HG03558 (cell line): ENCODE results near the gene SAFB.
"Not testable (repeated sequence)": the region's sequence is repeated elsewhere in the genome, so short reads cannot be mapped to it uniquely, and the experiment has no call there.

ENCODE experiments used
- ATAC-seq: cut with Tn5 transposase; IDR thresholded peaks from one replicate; pipeline ENCODE4 v1.9.1; 2021; ENCODE audit warnings: moderate number of reproducible peaks; ENCODE audit not compliant: unreplicated experiment; ENCODE audit errors: extremely low read depth

The SAFB gene

DNA sequence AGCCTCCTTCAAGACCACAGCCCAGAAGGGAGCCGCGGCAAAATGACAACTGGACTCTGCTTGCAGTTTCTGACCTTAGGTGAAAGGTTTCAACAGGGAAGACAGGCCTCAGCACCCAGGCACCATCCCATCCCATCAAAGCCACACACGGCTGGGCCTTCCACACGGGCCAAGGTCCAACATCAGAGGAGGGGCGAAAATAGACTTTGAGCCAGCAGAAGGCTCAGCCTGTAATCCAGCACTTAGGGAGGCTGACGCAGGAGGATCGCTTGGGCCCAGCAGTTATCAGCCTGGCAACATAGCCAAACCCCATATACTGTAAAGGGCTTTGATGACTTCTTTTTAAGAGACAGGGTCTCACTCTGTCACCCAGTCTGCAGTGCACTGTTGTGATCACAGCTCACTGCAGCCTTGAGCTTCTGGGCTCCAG is 28.3 kb upstream of the SAFB start:
- no peak for ATAC-seq

DNA sequence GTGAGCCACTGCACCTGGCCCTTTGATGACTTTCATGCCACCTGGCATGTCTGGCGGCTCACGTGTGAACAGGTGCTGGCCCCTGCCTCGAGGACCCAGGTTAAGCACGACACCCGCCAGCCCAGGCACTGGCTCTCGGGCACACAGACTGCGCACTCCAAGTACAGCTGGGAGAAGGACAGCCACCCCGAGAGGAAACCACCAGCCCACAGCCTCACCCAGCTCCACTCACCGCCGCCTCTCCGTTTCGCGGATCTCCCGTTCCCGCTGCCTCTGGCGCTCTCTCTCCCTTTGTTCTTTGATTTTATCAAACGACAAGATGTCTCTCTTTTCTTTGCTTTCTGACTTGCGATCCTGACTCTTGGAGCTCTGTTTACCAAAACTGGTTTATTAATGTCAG is 27.8 kb upstream of the SAFB start:
- no peak for ATAC-seq

DNA sequence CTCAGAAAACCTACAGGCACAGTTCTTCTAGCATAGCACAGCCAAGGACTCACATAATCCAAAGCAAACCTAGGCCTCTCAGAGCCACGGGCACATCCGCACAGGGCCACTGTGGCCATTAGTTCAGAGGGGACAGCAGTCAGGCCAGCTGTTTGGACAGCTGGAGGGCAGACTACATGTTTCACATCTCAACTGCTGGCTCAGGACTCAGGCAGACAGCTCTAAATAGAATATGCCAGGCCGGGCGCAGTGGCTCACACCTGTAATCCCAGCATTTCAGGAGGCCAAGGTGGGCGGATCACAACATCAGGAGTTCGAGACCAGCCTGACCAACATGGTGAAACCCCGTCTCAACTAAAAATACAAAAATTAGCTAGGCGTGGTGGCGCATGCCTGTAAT is 27.1 kb upstream of the SAFB start:
- ATAC-seq = no peak

DNA sequence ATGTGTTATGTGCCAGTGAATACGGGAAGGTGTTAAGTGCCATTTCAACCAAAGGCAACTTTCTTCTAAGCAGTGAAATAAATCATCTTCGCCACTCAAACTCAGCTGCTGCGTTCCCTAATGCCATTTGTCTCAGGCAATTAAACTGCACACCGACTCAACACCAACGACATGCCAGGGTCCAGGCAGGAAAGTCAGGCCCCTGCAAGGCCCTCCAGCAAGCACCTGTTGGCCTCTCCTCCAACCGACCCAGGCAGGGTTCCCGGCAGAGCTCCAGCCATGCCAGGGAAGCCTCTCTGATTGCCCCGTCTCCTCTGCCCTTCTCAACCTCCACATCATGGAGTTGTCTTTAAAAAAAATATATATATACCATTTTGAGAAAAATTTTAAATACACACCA is 22.1 kb upstream of the SAFB start:
- ATAC-seq = no peak

DNA sequence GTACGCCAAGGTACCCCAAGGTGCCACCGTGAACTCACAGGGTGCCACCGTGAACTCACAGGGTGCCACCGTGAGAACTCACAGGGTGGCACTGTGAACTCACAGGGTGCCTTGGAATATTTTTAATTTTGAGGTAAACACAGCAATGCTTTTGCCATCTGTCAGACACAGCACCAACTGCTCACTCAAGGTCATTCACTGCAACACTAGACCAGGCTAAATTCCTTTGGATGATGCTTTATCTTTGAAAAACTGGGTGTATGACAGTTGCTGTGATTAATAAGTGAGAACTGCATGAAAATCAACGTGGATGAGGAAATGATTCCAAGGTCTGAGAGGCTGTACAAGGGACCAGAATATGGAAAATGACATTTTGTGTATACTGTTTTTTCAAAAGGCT is 19.3 kb upstream of the SAFB start:
- no peak for ATAC-seq

DNA sequence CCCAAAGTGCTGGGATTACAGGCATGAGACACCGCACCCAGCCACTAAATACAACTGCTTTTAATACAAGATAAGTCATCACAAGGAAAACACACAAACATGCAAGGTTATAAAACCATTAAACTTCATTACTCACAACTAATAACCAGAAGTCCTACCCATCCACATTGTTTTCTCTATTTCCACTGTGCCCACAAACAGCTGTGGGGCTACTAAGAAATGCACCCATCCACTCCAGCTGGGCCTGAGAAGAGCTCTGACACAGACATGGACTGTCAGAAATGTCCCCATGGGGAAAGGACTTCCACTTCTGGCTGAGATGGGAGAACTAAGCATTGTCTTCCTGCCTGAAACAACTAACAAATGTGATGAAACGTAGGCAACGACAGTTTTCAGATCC is 17.5 kb upstream of the SAFB start:
- no peak for ATAC-seq

DNA sequence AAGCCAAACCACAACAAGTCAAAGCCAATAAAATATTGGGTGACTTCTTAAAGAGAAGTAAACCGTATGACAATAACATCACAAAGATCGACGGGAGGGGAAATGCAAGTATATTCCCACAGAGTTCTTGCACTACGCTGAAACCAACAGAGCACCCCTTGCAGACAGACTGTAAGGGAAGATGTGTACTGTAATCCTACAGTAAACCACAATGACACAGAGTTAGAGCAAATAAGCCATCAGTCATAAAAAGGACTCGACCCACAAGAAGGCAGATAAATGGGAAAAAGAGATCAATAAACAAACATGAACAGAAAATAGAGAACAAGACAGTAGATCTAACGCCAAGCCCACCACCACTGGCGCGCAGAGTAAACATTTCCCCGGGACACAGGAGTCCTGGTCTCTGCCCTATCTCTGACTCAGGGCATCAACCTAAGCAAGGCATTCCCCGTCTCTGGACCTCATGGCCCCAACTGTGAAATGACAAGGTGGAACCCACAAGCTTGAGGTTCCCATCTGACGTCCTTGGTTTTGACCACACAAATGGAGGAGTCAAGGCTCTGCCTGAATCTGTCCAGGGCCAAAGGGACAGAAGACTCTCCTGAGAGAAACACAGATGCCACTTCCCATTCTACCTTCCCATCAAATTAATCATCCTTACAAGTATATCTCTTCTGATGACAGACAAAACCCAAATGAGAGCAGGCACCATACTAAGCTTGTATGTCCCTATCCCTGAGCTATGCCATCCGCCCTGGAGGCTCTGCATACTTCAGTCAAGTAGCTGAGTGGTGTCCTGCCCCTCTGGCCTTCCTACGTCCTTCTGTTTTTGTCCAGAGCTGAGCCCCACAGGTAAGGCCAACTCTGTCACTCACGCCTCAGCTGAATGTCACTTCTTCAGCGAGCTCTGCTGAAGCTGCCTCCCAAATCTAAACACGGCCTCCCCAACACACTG is 15.3 kb upstream of the SAFB start:
- ATAC-seq = no peak

DNA sequence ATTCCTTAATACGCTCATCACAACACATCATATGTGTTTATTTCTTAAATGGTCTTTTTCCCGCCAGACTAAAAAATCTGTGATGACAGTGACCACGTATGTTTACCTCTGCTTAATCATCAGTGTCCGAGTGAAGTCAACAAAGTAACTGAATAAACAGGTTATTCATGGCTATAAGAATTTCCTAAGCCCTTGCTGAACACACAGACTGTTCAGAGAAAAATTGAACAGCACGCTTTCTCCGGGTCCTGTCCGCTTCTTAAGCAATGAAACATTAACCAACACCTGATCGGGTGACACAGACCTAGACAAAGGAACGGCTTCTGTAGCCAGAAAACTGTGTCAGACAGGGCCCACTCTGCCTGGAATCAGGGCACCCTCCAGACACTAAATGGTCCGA is 14.6 kb upstream of the SAFB start:
- ATAC-seq = no peak

DNA sequence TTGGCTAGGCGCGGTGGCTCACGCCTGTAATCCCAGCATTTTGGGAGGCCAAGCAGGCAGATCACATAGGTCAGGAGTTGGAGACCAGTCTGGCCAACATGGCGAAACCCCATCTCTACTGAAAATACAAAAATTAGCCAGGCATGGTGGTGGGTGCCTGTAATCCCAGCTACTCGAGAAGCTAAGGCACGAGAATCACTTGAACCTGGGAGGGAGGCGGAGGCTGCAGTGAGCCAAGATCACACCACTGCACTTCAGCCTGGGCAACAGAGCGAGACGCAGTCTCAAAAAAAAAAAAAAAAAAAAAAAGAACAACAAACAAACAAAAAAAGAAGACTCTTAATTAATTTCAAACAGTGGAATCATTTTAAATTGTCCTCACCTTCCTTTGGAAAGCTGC is 14.1 kb upstream of the SAFB start:
- not testable (repeated sequence) for ATAC-seq

DNA sequence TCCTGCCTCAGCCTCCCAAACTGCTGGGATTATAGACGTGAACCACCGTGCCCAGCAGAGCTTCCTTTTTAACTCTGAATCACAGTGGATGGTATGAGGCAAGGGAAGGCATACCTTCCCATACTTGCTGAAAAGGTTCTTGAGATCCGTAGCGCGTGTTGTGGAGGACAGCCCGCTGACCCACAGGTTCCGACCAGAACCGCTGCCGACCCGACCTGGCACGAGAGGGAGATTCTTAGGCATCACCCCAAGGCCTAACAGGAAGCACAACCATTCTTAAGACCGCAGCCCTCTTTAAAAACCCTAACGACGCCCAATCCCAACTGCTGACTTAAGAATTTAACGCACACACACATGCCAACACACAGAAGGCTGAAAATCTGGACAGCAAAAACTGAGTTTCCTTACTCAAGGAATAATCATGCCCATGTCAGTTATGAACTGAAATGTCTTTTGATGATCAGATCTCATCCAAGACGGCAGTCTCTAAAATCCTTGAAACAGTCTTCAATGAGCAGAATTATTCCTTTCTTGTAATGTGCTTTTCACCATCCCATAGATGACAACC is 12.9 kb upstream of the SAFB start:
- ATAC-seq = no peak

DNA sequence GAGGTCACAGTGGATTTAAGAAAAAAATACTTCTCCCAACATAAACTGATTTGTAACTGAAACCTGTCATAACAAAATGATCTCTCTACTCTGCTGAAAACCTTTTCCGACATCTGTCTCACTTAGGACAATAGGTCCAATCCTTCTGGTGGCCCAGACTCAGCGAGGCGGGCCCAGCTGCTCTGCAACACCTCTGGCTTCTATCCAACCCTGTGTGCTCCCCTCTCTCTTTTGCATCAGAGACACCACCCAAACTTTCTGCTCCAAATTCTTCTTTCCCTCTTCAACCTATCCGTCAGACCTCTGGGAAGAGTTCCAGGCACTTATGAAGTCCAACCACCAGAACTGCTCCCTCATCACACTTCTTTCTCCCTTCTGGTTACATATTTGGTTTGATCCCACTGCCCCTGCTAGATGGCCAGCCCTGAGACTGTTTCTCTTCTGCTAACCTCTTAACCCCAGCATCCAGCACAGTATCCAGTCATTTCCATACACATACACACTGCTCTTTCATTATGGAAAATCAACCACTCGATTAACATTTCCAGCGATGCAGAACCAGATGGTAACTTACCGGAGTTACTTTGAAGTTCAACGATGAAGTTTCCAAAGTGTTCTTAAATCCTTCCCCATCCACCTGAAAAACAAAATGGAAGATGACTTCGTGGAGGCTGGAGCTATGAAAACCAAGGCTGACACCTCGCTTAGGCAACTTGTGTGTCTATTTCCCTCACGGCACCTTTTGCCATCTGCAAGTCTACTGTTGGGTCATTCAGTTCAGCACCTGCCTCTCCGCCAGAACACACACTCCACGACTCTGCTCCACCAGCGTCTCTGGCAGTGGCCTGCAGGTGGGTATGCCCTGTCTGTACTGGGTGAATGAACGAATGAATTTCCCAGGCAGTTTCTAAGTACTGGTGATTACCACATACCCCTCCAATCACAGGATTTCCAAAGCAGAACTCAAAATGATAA is 9.7 kb upstream of the SAFB start:
- no peak for ATAC-seq

DNA sequence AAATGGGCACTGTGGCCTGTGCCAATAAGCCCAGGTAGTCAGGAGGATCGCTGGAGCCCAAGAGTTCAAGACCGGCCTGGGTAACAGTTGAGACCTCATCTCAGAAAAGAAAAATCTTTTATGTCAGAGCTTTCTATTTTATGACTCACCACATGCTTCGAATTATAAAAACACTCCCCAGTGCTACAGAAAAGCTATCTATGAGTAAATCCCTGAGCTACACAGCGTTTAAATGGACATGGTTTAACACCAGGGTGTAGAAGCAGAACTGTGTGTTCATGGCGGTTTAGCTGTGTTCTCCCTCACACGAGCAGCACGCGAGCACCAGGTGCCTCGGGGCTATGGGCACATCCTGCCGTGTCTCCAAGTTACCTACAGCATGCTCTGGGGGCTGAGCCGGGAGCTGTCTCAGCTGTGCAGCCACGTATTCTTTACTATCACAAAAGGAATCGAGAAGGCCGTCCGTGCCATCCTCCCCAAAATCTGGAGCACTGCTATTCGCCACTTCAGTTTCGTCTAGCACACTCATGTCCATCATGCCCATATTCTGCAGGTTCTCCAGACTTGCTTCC is 7.0 kb upstream of the SAFB start:
- ATAC-seq = no peak

DNA sequence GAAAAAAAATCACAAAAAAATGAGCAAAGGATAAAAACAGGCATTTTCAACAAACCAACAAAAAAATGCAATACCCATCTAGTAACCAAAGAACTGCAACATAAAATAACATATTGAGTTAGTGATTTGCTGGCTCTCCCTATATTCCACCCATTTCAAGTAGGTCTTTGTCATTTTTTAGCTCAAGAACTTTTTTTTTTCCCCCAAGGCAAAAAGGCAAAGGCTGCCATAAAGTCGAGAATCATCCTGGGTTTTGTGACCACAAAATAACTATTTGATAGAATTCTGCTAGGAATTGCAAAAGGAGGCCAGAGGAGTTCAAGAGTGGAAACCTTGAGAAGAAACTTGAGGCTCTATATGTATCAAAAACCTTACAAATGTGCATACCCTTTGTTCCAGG is 5.8 kb upstream of the SAFB start:
- no peak for ATAC-seq

DNA sequence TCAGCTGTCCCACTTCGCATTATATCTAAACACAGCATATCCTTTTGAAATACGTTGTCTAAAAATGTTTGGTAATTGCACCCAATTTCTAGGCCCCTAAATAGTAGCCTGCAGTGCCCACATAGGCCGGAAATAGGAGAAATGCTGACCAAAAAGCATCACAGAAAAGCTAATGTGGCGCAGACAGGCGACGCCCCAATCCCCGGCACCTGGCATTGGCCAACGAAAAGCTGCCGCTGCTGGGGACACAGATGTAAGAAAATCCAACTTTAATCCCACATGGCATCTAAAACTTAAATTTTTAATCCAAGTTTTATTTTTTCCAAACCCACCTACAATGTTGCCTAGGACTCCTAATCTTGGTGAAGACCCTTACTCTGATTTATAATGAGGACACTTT is 4.3 kb upstream of the SAFB start:
- ATAC-seq = no peak

DNA sequence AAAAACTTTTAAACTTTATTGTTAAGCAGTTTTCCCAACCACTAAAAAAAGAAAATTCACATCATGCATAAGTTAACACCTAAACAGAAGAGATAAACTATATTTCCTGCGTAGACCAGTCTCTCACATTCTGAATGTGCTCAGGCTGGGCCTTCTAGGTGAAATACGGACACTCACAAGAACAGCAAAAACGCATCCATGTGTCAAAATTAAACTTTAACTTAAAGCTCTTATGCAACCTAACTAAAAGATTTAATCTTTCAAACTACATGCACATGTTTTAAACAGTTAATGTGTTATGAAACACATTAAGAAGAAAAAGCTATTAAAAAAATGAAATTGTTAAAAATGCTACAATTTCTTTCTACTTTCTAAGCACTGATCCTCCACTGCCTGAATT is 2.9 kb upstream of the SAFB start:
- no peak for ATAC-seq

DNA sequence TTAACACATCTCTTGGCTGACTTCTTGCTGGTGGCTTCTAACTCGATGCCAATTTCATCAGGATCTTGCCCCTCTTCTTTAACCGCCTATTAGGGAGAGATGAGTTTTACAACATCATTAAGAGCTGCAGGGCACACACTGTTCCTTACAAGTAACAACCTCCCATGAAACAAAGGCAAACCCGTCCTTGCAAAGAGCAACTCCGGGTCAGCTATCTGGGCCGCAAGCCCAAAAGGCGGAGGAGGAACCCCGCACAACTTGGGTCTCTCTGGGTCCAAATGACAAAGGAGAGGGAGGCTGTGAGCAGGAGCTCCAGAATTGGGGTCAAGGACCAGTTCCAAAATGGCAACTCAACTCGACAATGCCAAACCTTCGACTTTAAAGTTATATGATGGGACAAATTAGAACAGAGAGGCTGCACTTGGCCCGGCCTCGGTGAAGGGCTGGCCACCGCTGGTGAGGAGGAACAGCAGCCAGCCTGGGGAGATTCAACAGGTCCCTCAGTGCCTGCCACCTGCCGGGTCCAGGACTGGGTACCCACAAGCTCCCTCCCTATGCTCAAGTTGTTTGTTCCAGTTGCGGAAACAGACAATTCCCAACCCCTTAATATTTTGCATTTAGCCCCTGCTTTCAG is 1.5 kb upstream of the SAFB start:
- ATAC-seq = no peak

DNA sequence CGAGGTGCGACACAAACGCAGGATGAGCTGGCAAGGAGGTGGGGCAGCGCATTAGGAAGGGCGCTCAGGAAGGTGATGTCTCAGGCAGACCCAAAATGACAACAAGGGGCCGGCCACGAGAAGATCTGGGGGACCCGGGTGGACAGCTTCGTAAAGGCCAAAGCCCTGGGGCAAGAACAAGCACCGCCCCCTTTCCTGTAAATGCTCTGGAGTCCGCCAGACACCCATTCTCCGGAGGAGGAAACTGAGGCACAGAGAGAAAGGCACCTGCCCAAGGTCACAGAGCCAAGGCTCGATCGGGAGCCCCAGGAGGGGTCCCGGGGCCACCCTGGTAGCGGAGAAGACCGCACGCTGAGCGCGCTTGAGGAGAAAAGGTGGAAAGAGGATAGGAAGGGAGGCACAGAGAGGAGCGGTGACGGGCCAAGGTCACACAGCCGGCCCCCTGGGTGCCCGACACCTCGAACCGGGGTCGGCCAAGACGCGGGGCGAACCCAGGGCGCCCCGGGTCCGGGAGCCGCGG is 878 bp upstream of the SAFB start:
- ATAC-seq = no peak

DNA sequence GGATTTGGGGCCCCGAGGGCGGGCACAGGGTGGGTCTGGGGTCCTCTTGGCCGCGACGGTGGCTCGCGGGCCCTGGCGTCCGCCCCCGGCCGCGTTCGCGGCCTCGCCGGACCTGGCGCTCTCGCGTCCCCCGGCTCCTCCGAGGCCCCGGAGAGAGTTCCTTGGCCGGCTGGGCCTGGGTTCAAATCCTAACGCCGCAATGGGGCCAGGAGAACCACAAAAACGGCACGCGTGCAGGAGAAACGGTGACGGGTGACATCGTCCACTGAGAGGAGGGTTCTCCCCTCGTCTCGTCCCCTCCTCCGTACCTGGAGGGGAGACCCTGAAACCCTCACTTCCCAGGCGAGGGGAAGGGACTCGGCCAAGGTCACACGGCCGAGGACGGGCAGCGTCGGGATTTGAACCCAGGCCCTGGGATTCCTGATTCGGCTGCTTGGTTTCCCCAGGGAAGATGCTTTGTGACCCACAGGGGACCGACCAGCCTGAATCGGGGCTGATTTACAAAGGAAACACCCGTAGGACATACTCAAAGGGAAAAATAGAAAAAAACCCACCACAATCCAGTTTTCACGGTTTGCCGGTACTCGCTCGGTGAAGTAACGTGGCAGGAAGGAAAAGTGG is 624 bp downstream of the SAFB start:
- ATAC-seq = no peak

DNA sequence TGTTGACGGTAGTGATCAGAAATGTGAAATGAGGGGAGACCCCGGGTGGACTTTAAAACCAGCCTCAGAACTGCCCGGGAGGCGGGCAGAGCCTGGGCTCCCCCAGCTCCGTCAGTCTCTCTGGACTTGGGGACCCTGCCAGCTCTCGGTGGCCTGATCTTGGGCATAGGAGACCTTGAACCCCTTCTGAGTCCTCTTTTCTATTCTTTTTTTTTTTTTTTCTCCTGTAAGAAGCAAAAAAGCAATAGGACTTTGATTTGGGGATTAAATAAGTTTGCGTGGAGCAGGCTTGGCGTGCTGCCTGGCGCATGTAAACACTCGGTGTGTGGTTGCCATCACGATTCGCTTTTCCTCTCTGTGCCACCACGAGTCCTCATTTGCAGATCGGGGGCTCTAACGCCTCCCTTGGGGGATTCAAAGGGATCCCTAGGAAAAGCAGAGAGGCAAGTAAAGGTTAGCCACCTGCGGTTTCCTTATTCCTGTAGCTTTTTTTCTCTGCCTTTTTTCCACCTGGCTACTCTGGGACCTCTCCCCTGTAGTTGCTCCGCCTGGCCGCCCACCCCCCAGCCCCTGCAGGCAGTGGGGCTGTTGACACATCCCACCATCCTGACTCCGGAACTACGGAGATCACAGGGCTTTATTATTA is 1.3 kb downstream of the SAFB start:
- no peak for ATAC-seq
